BLaER1 (cell line): ENCODE measurements around the gene CTSW.
A peak's percentile ranks its signal among the peaks of the same experiment; 100 is the strongest.

ENCODE experiments used
- H3K27ac ChIP-seq: shearing (Covaris generic); formaldehyde crosslinking; 2 replicates; pipeline ENCODE4 v1.8.1; 2022
- H3K27me3 ChIP-seq: shearing (Covaris generic); formaldehyde crosslinking; 2 replicates; pipeline ENCODE4 v1.8.1; 2022
- H3K36me3 ChIP-seq: shearing (Covaris generic); formaldehyde crosslinking; 2 replicates; pipeline ENCODE4 v1.8.1; 2022
- H3K4me1 ChIP-seq: shearing (Covaris generic); formaldehyde crosslinking; 2 replicates; pipeline ENCODE4 v1.8.1; 2022
- H3K4me2 ChIP-seq: shearing (Covaris generic); formaldehyde crosslinking; 2 replicates; pipeline ENCODE4 v1.8.1; 2022
- H3K4me3 ChIP-seq: shearing (Covaris generic); formaldehyde crosslinking; 2 replicates; pipeline ENCODE4 v1.8.1; 2022
- H3K9ac ChIP-seq: shearing (Covaris generic); formaldehyde crosslinking; 2 replicates; pipeline ENCODE4 v1.8.1; 2022
- H3K9me3 ChIP-seq: shearing (Covaris generic); formaldehyde crosslinking; 2 replicates; pipeline ENCODE4 v1.8.1; 2022
- H4K20me1 ChIP-seq: shearing (Covaris generic); formaldehyde crosslinking; 2 replicates; pipeline ENCODE4 v1.8.1; 2022
- Cebpa-rat ChIP-seq: shearing (Covaris generic); IDR thresholded peaks from 2 replicates; pipeline ENCODE4 v1.8.1; 2022

CTSW gene

DNA sequence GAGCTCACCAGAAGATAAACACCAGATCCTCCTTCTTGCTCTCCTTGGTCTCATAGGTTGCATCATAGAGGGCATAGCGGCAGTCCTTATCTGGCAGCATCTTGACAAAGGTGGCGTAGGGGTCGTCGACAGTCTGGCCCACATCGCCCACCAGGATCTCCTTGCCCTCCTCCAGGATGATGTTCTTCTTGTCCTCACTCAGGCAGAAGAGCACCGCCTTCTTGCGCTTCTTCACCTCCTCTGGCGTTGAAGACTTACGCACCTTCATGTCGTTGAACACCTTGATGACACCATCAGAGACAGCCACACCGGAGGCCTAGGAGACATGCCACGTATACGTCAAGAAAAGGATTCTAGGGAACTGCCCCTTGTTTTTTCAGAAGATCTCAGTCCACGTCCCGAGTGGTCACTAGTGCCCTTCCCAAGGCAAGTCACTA is 23.7 kb upstream of the CTSW start:
- Histone ChIP-seq H3K4me3 (peak overlapping the region; percentile 91), H3K9ac (peak overlapping the region; percentile 96), H4K20me1 (peaks cover 71% of the 10 kb centered on the region), H3K27ac (0 out of 2 replicates have a peak overlapping the region, but pooled peaks have one; percentile 95), H3K9me3 (peaks cover 15% of the 10 kb centered on the region), H3K27me3 (no peaks in the 10 kb centered on the region), H3K36me3 (peaks cover 58% of the 10 kb centered on the region), H3K4me1 (peaks cover 33% of the 10 kb centered on the region), H3K4me2 (peak overlapping the region; percentile 84)
- TF ChIP-seq Cebpa-rat, result no peak

DNA sequence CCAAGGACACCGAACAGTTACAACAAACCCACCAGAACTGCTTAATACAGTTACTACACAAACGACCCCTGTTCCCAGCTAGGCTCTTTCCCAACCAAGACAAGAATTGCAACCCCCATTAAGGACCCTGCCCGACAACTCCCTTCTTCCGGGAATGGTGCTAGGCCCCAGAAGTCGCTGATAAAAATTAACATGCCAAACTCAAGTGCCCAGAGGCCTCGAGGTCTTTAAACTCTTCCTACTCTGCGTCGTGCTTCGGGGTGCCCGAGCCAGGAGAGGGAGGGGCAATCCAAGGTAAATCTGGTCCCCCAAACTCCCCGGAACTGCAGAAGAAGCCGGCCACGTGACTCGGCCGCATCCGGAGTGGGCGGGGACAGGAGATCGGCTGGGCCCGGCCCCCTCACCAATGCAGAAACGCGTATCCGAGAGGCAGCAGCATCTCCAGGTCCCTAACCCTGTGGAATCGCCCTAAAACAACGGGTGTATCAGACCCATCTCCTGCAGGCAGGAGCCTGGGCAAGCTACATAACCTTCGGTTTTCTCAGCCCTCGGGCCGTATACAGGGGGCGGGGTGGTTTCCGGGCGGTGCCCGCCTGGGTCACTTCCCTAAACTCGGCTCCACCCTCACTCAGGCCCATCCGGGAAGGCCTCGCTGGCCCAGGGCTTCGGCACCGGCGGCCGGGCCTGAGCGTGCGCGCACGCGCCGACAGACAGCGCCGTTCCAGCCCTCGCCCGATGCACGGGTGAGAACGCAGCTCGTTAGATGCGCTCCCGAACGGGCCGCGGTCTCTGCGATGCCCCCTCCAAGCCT is 22.7 kb upstream of the CTSW start:
- peaks cover 53% of the 10 kb centered on the region for H3K36me3 ChIP-seq
- H3K4me1 ChIP-seq, result peaks cover 43% of the 10 kb centered on the region
- peak overlapping the region; percentile 84 for H3K4me2 ChIP-seq
- peak overlapping the region; percentile 95 for H3K27ac ChIP-seq
- peak overlapping the region; percentile 91 for H3K4me3 ChIP-seq
- peaks cover 71% of the 10 kb centered on the region for H4K20me1 ChIP-seq
- H3K27me3 ChIP-seq, result no peaks in the 10 kb centered on the region
- no peak for TF ChIP-seq Cebpa-rat
- peak overlapping the region; percentile 96 for H3K9ac ChIP-seq
- peaks cover 7% of the 10 kb centered on the region; the same call in 1 of the 2 replicates for H3K9me3 ChIP-seq

DNA sequence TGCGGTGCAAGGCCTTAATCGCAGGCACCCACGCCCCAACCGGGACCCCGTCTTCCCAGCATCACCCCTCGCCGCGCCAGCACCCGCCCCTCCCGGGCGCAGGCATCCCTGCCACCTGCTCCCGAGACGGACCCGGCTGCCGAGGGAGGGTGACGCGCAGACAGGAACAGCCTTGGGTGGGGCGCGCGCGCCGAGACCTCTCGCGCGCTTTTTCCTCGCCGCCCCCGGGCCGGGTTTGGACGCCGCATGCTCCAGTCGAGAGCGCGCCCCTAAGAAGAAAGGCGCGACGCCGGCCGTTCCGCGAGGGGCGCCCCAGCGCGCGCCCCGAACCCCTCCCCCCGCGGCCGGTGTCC is 22.2 kb upstream of the CTSW start:
- peak overlapping the region; percentile 91 for H3K4me3 ChIP-seq
- TF ChIP-seq Cebpa-rat, result no peak
- peaks cover 53% of the 10 kb centered on the region for H3K36me3 ChIP-seq
- H3K27me3 ChIP-seq, result no peaks in the 10 kb centered on the region
- peak overlapping the region; percentile 95 for H3K27ac ChIP-seq
- peaks cover 48% of the 10 kb centered on the region for H3K4me1 ChIP-seq
- peaks cover 70% of the 10 kb centered on the region for H4K20me1 ChIP-seq
- H3K9me3 ChIP-seq, result peaks cover 1% of the 10 kb centered on the region; the same call in 1 of the 2 replicates
- peak overlapping the region; percentile 84 for H3K4me2 ChIP-seq
- H3K9ac ChIP-seq, result peak overlapping the region; percentile 96

DNA sequence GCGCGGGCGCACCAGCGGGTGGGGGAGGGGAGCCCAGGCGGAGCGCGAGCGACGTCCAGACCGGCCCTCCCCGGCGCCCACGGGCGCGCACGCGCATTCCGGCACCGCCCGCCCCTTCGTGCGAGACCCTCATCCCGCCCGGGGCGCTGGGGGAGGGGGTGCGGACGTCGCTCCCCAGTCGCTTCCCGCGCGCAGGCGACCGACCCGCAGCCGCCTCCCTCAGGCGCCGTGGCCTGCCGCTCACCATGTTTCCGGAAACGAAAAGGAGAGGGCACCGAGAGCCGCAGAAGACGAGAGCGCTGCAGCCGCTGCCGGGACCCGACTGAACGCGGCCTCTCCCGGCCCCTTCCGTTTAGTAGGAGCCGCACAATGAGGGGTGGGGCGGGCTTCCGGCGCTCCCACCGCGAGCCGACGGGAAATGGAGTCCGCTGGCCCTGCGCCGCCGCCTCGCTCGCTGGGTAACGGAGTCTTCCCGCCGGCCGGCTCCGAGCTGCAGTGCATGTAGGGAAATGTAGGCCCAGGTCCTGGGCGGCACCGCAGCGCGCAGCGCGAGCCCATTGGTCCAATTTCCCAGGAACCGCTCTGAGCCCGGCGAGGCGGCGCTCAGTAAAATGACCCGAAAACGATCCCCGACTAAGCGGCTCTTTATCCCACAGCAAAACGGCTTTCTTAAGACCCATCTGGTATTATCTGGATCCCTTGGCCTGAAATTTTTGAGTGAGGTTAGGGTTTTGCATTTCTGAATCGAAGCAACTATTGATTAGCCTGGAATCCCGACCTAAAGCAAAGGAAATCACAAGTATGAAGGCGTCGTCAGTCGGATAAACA is 21.6 kb upstream of the CTSW start, which contains the start of gene CFL1:
Gene CFL1 (minus strand): TSS at position 328 of the 828 bp plus-strand sequence. CDS start 81 bp downstream, at position 247.
- peaks cover 53% of the 10 kb centered on the region for H3K36me3 ChIP-seq
- H3K4me2 ChIP-seq, result peak within 1 kb of the TSS; percentile 89
- peak within 1 kb of the TSS; percentile 96 for H3K9ac ChIP-seq
- H4K20me1 ChIP-seq, result peaks cover 66% of the 10 kb centered on the region
- no peaks in the 10 kb centered on the region for H3K27me3 ChIP-seq
- H3K9me3 ChIP-seq, result no peaks in the 10 kb centered on the region
- H3K27ac ChIP-seq, result peak within 1 kb of the TSS; percentile 95
- peak within 1 kb of the TSS; percentile 91 for H3K4me3 ChIP-seq
- TF ChIP-seq Cebpa-rat, result no peak
- peaks cover 48% of the 10 kb centered on the region for H3K4me1 ChIP-seq

DNA sequence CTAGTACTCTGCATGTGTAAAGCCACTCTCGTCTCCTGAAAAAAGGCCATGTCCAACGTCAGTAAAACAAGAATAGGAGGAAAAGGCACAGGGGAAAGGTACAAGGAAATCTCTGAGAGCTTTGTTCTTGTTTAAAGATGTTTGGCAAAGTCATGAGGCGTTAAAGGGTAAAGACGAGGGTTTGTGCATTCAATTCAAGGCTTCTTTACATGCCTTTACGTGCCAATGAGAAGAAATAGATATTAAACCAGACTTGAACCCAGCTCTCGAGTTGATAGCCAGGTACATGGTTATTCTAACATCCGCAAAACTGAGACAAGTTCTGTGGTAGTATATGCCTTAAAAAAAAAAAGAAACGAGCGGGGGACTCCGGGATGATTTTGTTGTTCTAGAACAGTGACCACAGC is 21.0 kb upstream of the CTSW start:
- no peaks in the 10 kb centered on the region for H3K9me3 ChIP-seq
- H3K4me2 ChIP-seq, result peak overlapping the region; percentile 89
- no peaks in the 10 kb centered on the region for H3K27me3 ChIP-seq
- H4K20me1 ChIP-seq, result peaks cover 66% of the 10 kb centered on the region
- H3K9ac ChIP-seq, result peak overlapping the region; percentile 96
- peaks cover 48% of the 10 kb centered on the region for H3K4me1 ChIP-seq
- H3K4me3 ChIP-seq, result peak overlapping the region; percentile 91
- TF ChIP-seq Cebpa-rat, result no peak
- H3K27ac ChIP-seq, result peak overlapping the region; percentile 86
- peaks cover 53% of the 10 kb centered on the region for H3K36me3 ChIP-seq

DNA sequence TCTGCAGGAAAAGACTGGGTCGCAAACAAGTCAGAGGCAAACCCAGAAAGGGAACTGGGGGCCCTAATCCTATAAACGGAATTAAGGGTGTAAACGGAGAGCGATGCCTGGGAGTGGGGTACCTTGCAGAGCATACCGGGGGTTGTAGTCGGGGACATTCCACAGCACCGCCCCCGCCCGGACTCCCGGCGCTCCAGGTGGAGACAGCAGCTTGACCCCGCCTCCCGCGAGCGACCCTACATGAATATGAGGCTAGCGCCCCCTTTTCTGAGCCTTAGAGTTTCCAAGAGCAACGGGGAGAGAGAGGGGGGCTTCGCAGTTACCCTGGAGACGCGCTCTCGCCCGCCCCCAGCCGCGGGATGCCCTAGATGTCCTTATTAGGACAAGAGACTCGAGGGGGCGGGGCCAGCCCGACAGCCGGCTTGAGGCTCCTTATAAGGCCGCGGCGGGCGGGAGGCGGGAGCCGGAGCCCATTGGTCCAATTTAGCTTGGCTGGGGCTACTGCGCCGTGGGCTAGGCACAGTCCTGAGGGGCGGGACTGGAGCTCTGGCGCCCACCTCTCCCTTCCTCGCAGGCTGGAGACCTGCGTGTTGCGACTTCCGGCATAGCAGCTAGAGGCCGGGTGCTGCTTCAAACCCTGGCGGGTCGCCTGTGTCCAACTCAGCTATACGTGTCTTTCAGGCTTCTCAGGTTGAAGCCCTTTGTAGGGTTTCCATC is 20.4 kb upstream of the CTSW start:
- no peak for TF ChIP-seq Cebpa-rat
- Histone ChIP-seq H3K4me2 (peak overlapping the region; percentile 89), H4K20me1 (peaks cover 66% of the 10 kb centered on the region), H3K27me3 (no peaks in the 10 kb centered on the region), H3K36me3 (peaks cover 53% of the 10 kb centered on the region), H3K4me3 (peak overlapping the region; percentile 91), H3K9ac (peak overlapping the region; percentile 96), H3K4me1 (peaks cover 48% of the 10 kb centered on the region), H3K27ac (peak overlapping the region; percentile 86), H3K9me3 (no peaks in the 10 kb centered on the region)

DNA sequence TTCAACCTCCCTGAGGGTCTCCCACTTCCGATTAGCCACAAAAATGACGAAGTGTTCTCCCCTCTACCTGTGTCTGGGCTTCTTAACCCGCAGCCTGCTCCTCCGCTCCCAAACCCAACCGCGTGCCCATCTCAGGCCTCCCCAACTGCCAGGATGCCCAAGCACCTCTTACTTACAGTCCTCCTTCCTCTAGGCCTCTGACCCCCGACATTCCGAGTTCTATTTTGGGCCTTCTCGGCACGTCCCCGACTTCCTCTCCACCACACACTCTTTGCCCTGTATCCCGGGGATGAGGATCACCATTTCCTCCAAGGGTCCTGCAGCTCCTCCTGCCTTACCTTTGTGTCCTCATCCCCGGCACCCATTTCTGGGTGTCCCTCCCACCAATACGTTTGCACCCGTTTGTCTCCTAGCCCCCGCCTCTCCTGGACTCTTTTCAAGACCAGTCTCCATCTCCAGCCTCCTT is 19.8 kb upstream of the CTSW start:
- no peak for TF ChIP-seq Cebpa-rat
- peak overlapping the region; percentile 96 for H3K9ac ChIP-seq
- H3K27ac ChIP-seq, result peak overlapping the region; percentile 86
- H3K4me1 ChIP-seq, result peaks cover 46% of the 10 kb centered on the region
- H3K4me3 ChIP-seq, result peak overlapping the region; percentile 91
- peaks cover 53% of the 10 kb centered on the region for H3K36me3 ChIP-seq
- H3K9me3 ChIP-seq, result no peaks in the 10 kb centered on the region
- peak overlapping the region; percentile 89 for H3K4me2 ChIP-seq
- H4K20me1 ChIP-seq, result peaks cover 66% of the 10 kb centered on the region
- no peaks in the 10 kb centered on the region for H3K27me3 ChIP-seq

DNA sequence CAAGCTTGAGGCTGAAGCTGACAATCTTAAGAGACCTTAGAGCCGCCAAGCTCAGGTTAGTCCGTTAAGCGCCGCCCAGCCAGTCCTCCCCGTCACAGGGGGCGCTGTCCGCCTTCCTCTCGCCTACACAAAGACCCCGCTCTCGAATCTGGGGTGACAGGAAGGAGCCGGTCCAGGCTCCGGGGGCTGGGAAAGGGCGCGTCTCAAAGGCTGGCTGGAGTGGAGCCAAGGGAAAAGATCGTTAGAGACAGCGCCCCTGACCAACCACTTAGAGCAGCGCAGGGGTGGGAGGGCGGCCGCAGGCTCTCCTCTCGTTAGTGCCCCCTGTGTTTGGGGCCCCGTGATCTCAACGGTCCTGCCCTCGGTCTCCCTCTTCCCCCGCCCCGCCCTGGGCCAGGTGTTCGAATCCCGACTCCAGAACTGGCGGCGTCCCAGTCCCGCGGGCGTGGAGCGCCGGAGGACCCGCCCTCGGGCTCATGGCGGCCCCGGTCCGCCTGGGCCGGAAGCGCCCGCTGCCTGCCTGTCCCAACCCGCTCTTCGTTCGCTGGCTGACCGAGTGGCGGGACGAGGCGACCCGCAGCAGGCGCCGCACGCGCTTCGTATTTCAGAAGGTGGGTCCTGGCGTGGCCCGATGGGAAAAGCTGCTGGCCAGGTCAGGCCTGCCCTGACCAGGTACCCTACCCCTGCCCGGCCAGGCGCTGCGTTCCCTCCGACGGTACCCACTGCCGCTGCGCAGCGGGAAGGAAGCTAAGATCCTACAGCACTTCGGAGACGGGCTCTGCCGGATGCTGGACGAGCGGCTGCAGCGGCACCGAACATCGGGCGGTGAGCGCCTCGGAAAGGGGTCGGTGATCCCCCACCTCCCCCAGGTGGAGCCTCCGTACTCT is 19.1 kb upstream of the CTSW start, which contains the start of gene MUS81:
Gene MUS81 (plus strand): TSS at position 156 of the 887 bp plus-strand sequence. CDS start 321 bp downstream, at position 477.
- peak within 1 kb of the TSS; percentile 96 for H3K9ac ChIP-seq
- peaks cover 53% of the 10 kb centered on the region for H3K36me3 ChIP-seq
- H3K4me1 ChIP-seq, result peaks cover 39% of the 10 kb centered on the region
- peak within 1 kb of the TSS; percentile 86 for H3K27ac ChIP-seq
- H3K9me3 ChIP-seq, result no peaks in the 10 kb centered on the region
- H3K4me3 ChIP-seq, result peak within 1 kb of the TSS; percentile 91
- no peaks in the 10 kb centered on the region for H3K27me3 ChIP-seq
- H3K4me2 ChIP-seq, result peak within 1 kb of the TSS; percentile 89
- TF ChIP-seq Cebpa-rat, result no peak
- H4K20me1 ChIP-seq, result peaks cover 66% of the 10 kb centered on the region
